Neural progenitor cell (in vitro differentiated cells): Measurements from ENCODE around the gene SV2B.

Source experiments
- CTCF ChIP-seq: fragments of 200-600 bp; sonication (generic); IDR thresholded peaks from 2 replicates; pipeline ENCODE4 v1.5.1; 2017; ENCODE audit warnings: antibody characterized with exemption, mild to moderate bottlenecking
- EZH2 ChIP-seq: fragments of 200-600 bp; sonication (generic); IDR thresholded peaks from 2 replicates; pipeline ENCODE4 v1.6.1; 2017; ENCODE audit warnings: antibody characterized with exemption, mild to moderate bottlenecking, moderate library complexity
- EZH2phosphoT487 ChIP-seq: fragments of 200-600 bp; sonication (generic); IDR thresholded peaks from 2 replicates; pipeline ENCODE4 v1.6.1; 2017; ENCODE audit warnings: antibody characterized with exemption

DNA sequence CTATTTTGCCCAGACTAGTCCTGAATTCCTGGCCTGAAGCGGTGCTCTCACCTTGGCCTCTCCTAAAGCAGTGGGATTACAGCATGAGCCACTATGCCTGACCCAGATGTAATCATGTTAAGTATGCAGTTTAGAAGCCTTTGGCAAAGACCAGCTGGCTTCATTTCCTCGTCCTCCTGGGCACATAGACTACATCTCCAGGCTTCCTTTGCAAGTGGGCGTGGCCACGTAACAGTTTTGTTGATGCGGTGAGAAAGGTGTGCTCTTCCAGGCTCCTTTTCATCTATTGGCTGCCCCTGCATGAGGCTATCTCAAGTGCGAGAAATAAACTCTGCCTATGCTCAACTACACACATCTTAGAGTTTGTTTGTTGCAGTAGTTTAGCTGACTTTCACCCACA is 13.0 kb downstream of the SV2B start:
- TF ChIP-seq CTCF (no peak), EZH2 (no peak), EZH2phosphoT487 (no peak)
